SKM-1 treated with dmso at 0.1 percent for 144 hours (cell line): ENCODE measurements around the gene CHST2.

ENCODE experiments used
- DNase-seq: peaks from one replicate; lab custom pipeline; 2025; ENCODE audit not compliant: unreplicated experiment; lab: John Stamatoyannopoulos, UW

Gene CHST2

DNA sequence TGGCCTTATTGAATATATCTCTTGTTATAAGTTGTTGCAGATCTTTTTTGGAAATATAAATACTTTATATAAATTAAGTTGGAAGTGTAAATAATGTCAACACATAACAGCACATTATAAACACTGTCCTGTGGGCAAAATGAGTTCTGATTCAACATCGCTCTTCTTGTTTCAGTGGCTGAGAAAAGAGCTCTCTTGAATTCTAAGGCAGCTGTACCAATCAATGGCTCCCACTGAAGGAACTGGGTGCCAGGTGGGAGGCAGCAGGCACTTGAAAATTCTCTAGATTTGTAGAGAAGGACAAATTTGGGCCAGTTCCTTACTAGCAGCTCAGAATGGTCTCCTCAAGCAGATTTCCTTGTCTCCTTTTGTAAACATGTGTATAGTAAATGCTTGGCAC lies 45.6 kb downstream of the CHST2 start:
- no peak for DNase-seq

DNA sequence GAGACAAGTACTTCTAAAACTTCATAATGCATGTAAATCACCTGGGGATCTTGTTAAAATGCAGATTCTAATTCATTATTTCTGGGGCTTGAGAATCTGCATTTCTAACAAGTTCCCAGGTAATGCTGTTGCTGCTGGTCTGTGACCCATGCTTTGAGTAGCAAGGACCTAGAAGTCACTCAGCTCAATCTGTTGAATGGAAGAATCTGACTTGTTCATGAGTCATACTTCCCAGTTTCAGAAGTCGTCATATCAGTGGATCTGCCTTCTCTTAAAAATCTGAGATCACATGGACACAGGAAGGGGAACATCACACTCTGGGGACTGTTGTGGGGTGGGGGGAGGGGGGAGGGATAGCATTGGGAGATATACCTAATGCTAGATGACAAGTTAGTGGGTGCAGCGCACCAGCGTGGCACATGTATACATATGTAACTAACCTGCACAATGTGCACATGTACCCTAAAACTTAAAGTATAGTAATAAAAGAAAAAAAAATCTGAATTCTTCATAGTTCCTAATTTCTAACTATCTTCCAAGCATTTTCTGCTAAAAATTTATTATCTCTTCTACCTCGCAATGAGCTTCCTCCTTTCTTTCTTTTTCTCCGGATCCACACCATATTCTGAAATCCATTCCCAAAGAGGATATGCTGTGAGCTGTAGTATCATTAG lies 46.2 kb downstream of the CHST2 start:
- DNase-seq: peak; percentile 34

DNA sequence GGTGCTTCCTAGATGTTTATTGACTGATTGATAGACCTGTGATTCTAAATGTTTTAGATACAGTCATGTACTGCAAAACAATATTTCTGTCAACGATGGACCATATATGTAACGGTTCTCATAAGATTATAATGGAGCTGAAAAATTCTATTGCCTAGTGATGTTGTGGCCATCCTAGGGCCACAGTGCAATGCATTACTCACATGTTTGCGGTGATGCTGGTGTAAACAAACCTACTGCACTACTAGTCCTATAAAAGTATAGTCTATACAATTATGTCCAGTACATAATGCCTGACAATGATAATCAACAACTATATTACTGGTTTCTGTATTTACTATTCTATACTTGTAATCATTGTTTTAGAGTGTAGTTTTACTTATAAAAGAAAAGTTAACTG lies 46.8 kb downstream of the CHST2 start:
- DNase-seq: no peak

DNA sequence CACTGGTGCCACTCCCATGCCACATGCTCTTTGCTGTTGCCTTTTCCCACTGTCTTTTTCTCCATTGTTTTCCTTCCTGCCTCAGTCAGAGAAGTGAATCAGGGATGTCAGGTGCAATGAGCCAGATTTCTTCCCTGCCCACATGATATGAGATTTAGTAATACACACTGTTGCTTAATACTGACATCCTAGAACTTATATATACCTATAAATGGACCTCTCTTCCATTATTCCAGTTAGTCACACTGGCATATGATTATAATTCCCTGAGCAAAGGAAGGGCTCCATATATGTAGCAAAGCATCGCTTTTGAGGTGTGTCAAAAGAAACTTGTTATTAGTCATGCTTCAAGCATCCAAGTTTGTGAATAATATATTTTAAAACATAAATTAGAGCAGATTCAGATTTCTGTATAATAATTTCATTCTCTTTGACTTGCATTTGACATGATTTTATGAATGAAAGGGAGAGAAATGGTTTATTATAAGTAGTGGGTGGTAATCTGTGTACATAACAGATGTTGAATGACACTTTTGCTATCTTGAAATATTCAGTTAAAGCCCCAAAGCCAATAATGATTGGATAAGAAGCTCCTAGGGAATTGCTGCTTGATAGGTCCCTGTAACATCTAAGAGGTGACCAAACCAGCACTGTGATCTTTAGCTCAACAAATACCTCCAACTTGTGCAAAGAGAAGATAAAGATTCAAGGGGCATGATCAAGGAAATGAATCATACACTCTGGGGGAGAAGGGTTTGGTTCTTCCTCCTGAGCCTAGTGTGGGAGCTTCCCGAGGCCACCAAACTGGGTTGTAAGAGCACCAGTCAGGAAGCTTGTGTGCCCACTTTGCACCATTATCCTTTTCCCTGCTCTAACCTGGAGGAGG lies 48.6 kb downstream of the CHST2 start:
- DNase-seq: no peak

DNA sequence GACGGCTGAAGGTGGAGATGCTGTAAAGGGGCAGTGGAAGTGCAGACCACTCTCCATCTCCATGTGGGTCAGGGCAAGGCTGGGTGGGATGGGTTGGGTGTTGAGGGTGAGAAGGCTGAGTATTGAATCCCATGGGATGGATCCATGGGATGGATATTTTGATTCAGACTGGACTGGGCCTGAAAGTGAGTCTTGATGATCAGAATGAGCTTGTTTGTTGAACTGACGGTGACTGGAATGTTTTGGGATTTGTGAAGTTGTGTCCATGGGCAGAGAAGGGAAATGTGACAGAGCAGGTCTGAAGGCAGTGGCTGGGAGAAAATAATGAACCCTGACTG lies 49.3 kb downstream of the CHST2 start:
- no peak for DNase-seq

DNA sequence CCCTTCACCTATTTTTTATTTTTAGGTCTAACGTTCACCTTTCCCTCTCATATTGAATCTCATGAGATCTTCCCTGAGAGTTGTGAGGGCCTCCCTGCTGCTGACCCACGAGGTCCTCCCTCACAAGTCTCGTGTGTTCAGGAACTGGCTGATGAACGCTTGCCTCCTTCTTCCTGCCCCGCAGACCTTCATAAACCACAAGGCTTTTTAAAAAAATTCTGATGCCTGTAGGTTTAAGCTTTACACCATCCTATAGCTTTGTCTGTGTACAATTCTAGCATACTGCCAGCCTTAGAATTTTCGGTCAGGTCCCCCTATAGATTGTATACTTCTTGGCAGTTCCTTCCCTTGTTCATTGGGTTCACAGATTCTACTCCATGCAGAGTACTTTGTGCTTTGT lies 50.5 kb downstream of the CHST2 start:
- DNase-seq: no peak

DNA sequence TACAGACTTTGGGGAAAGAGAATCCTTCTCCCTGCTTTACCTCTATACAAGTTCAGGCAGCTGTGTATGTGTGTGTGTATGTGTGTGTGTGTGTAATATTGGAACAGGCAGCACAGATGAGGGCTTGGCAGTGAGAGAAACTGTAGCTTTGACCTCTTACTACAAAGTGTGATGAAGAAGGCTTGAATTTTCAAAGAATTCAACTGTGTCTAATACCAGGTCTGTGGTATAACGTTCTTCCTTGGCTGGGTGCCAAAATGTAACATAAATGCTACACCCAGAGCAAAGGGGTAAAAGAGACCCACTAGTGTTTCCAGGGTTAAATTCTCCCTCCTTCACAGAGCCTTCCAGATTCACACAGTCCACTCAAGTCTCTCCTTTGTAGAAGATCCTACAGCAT lies 51.1 kb downstream of the CHST2 start:
- DNase-seq: no peak

DNA sequence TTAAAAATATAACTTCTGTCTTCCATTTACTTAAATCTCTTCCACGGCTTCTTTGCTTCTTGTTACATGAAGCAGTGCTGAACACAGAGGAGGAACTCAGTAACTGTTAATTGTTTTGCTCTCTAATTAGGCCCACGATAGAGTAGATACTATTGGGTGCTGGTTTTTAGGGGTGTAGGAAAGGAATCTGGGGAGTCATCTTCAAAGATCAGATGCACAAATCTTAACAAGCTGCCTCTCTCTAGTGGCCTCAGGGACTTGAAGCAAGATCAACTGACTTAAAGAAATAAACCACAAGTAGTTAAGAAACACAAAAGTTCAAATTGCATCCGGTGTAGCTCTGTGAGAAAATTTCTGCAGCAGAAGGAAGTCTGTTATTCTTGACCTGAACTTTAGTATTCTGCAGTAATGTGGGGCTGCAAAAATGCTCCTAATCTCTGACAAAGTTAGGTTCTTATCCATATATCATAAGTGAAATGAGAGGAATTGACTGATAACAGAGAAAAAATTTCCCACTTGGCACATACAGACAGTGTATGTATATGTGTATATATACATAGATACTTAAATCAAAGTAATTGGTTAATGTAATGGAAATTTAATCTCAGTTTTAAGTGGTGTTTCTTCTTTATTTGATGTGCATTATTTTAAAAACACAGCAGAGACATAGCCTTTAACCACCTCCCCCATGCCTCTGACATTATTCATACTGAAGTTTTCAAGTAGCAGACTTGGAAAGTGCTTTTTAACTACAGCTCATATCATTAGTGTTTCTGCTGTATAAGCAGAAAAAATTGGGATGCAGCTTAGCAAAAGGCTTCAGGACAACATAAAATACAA lies 51.8 kb downstream of the CHST2 start:
- DNase-seq: peak; percentile 48

DNA sequence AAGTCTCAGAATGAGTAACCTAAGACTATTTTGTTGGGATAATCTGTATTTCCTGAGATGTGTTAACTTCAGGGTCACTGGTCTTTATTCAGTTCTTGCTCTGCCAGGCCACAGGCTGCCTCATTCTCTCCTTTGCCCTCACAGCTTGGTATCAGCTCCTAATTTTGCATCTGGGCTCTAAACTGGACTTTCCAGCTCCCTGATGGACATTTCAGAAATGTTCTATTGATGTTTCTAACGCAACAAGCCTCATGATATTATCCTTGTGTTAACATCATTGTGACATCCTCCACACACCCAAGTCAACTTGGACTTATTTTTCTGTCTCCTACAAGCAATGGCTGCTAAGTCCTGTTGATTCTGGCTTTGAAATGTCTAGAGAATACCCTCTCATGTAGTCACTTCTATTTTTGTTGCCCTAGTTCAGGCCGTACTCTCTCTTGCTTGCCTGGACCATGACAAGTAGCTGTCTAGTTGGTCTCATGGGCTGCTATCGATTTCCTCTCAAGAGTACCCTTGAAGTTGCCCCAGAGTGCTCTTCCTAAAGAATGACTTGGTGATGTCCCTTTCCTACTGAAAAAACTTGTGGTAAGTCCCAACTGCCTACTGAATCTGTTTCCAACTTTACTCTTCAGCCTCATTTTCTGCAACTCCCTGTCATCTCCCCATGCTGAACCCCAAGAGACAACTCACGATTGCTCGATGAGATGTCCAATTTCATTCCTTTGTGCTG lies 52.7 kb downstream of the CHST2 start:
- no peak for DNase-seq

DNA sequence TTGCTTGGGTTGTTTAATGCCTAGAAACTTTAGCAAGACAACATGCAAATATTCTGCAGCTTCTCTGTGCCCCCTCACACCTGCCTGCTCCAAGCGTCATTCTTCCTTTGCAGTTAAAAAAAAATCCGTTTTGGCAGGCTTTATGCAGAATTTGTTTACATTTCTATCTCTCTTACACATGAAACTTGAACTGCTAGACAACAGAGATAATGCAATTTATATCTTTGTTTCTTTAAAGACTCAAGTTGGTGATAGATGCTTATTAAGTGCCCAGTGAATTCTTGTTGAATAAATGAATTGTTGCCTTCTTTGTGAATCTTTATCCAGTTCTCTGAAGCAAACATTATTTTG lies 53.2 kb downstream of the CHST2 start:
- no peak for DNase-seq

DNA sequence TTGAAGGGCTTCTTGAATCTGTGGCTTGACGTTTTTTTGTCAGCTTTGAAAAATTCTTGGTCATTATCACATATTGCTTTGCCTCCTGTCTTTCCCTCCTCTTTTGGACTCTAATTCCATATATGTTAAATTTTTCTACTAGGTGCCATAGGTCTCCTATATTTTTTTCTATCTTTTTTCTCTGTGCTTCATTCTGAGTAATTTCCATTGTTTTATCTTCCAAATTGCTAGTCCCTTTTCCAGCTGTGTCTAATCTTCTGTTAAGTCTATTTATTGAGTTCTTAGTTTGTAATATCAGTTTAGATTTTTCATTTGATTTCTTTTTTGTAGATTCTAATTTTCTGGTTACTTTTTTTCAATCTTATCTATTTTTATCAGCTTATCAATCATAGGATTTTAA lies 53.7 kb downstream of the CHST2 start:
- no peak for DNase-seq
